ENCODE measurements around the gene INAFM1.
"Not testable (repeated sequence)": the region's sequence is repeated elsewhere in the genome, so short reads cannot be mapped to it uniquely, and the experiment has no call there.

INAFM1 gene

GRCh38 chr19:47268028-47268427, 6.7 kb upstream of the INAFM1 start:
- no peak for DNase-seq (ENCODE audit: low spot score)

GRCh38 chr19:47269596-47269995, 5.1 kb upstream of the INAFM1 start:
- no peak for DNase-seq (ENCODE audit: low spot score)

- no peak for DNase-seq (ENCODE audit: low spot score)
Measured at GRCh38 chr19:47270408-47270807, 4.3 kb upstream of the INAFM1 start.

- no peak for DNase-seq (ENCODE audit: low spot score)
Measured at GRCh38 chr19:47271949-47272348, 2.7 kb upstream of the INAFM1 start.

GRCh38 chr19:47272448-47273312, 2.0 kb upstream of the INAFM1 start:
- peak; percentile 59 for DNase-seq (ENCODE audit: low spot score)

GRCh38 chr19:47273313-47274070, 1.2 kb upstream of the INAFM1 start:
- DNase-seq (ENCODE audit: low spot score): peak; percentile 97

GRCh38 chr19:47274891-47275761, 441 bp downstream of the INAFM1 start:
- DNase-seq (ENCODE audit: low spot score): no peak

- no peak for DNase-seq (ENCODE audit: low spot score)
Measured at GRCh38 chr19:47275791-47276461, 1.2 kb downstream of the INAFM1 start.

GRCh38 chr19:47276513-47276912, 1.8 kb downstream of the INAFM1 start:
- DNase-seq (ENCODE audit: low spot score): not testable (repeated sequence)

GRCh38 chr19:47280183-47280797, 5.6 kb downstream of the INAFM1 start:
- peak; percentile 64 for DNase-seq (ENCODE audit: low spot score)

- no peak for DNase-seq (ENCODE audit: low spot score)
Measured at GRCh38 chr19:47283405-47284059, 8.8 kb downstream of the INAFM1 start.

GRCh38 chr19:47284324-47284899, 9.7 kb downstream of the INAFM1 start:
- peak; percentile 49 for DNase-seq (ENCODE audit: low spot score)

GRCh38 chr19:47296036-47296435, 21.4 kb downstream of the INAFM1 start:
- DNase-seq (ENCODE audit: low spot score): peak; percentile 67

- DNase-seq (ENCODE audit: low spot score): not testable (repeated sequence)
Measured at GRCh38 chr19:47300867-47301266, 26.2 kb downstream of the INAFM1 start.

- DNase-seq (ENCODE audit: low spot score): no peak
Measured at GRCh38 chr19:47302249-47302648, 27.6 kb downstream of the INAFM1 start.

GRCh38 chr19:47303966-47304365, 29.3 kb downstream of the INAFM1 start:
- no peak for DNase-seq (ENCODE audit: low spot score)

GRCh38 chr19:47305309-47305751, 30.6 kb downstream of the INAFM1 start:
- DNase-seq (ENCODE audit: low spot score): peak; percentile 72

GRCh38 chr19:47306303-47306702, 31.6 kb downstream of the INAFM1 start:
- no peak for DNase-seq (ENCODE audit: low spot score)

- no peak for DNase-seq (ENCODE audit: low spot score)
Measured at GRCh38 chr19:47309038-47309437, 34.4 kb downstream of the INAFM1 start.

- DNase-seq (ENCODE audit: low spot score): no peak
Measured at GRCh38 chr19:47309608-47310007, 34.9 kb downstream of the INAFM1 start, which contains the start of gene C5AR1. Gene C5AR1 (plus strand): TSS chr19:47309861. CDS start chr19:47309896, 35 bp downstream.

Measured in HuH-7 (cell line).